OCI-LY1 (cell line): ENCODE measurements around the gene CITED2.
"Not testable (repeated sequence)": the region's sequence is repeated elsewhere in the genome, so short reads cannot be mapped to it uniquely, and the experiment has no call there.

Experiments used
- H2AFZ ChIP-seq: fragments of 200-600 bp; sonication (generic), shearing (Covaris generic); 2 replicates; pipeline ENCODE4 v1.6.0; 2014; ENCODE audit warnings: antibody characterized with exemption, mild to moderate bottlenecking, low read length
- H3F3A ChIP-seq: fragments of 200-600 bp; sonication (generic), shearing (Covaris generic); 2 replicates; pipeline ENCODE4 v1.6.0; 2014; ENCODE audit warnings: mild to moderate bottlenecking, antibody characterized with exemption, low read length, moderate library complexity; ENCODE audit not compliant: insufficient read depth
- H3K27ac ChIP-seq: fragments of 200-600 bp; sonication (generic); 2 replicates; pipeline ENCODE4 v1.5.1; 2014; ENCODE audit warnings: low read length, mixed run types, mild to moderate bottlenecking, low read depth; ENCODE audit not compliant: poor library complexity, severe bottlenecking
- H3K27me3 ChIP-seq: fragments of 200-600 bp; sonication (generic); 2 replicates; pipeline ENCODE4 v1.6.0; 2014; ENCODE audit warnings: antibody characterized with exemption, mild to moderate bottlenecking, low read length, moderate library complexity; ENCODE audit not compliant: insufficient read depth
- H3K36me3 ChIP-seq: fragments of 200-600 bp; sonication (generic); 2 replicates; pipeline ENCODE4 v1.6.1; 2014; ENCODE audit warnings: mild to moderate bottlenecking, antibody characterized with exemption, low read length, moderate library complexity, mixed read lengths; ENCODE audit not compliant: insufficient read depth
- H3K4me1 ChIP-seq: fragments of 200-600 bp; sonication (generic); 2 replicates; pipeline ENCODE4 v1.5.1; 2014; ENCODE audit warnings: mild to moderate bottlenecking, low read length, moderate library complexity; ENCODE audit not compliant: insufficient read depth, severe bottlenecking
- H3K4me2 ChIP-seq: fragments of 200-600 bp; sonication (generic), shearing (Covaris generic); 2 replicates; pipeline ENCODE4 v1.6.1; 2014; ENCODE audit warnings: low read length
- H3K4me3 ChIP-seq: fragments of 200-600 bp; sonication (generic); 2 replicates; pipeline ENCODE4 v1.5.1; 2014; ENCODE audit warnings: low read length, low read depth, mild to moderate bottlenecking, mixed read lengths; ENCODE audit not compliant: poor library complexity, severe bottlenecking
- H3K79me2 ChIP-seq: fragments of 200-600 bp; shearing (Covaris generic); 2 replicates; pipeline ENCODE4 v1.6.1; 2016; ENCODE audit warnings: mixed run types, low read length, mixed read lengths; ENCODE audit not compliant: insufficient read depth
- H3K9ac ChIP-seq: fragments of 200-600 bp; sonication (generic), shearing (Covaris generic); 2 replicates; pipeline ENCODE4 v1.6.1; 2014; ENCODE audit warnings: mild to moderate bottlenecking, low read length, mixed read lengths
- H3K9me2 ChIP-seq: fragments of 200-600 bp; sonication (generic), shearing (Covaris generic); 2 replicates; pipeline ENCODE4 v1.6.1; 2014; ENCODE audit warnings: low read depth, mild to moderate bottlenecking, low read length, mixed read lengths
- H3K9me3 ChIP-seq: fragments of 200-600 bp; shearing (Covaris generic); 2 replicates; pipeline ENCODE4 v1.6.1; 2014; ENCODE audit warnings: low read length, mixed read lengths
- H4K20me1 ChIP-seq: fragments of 200-600 bp; sonication (generic), shearing (Covaris generic); 2 replicates; pipeline ENCODE4 v1.6.0; 2016; ENCODE audit warnings: mild to moderate bottlenecking, low read length; ENCODE audit not compliant: insufficient read depth
- CTCF ChIP-seq: fragments of 200-600 bp; sonication (generic), shearing (Covaris generic); IDR thresholded peaks from 2 replicates; pipeline ENCODE4 v1.5.1; 2017; ENCODE audit warnings: mild to moderate bottlenecking, antibody characterized with exemption, low read length, moderate library complexity, mixed read lengths
- EZH2 ChIP-seq: fragments of 200-600 bp; sonication (generic), shearing (Covaris generic); IDR thresholded peaks from 2 replicates; pipeline ENCODE4 v1.8.0; 2017; ENCODE audit warnings: borderline replicate concordance, mixed run types, mild to moderate bottlenecking, antibody characterized with exemption, low read length, moderate library complexity, mixed read lengths

Gene CITED2

GRCh38 chr6:139418481-139419132 is 44.2 kb upstream of the CITED2 start:
- H2AFZ ChIP-seq = no peak overlapping the region

GRCh38 chr6:139416146-139416545 is 41.7 kb upstream of the CITED2 start:
- Histone ChIP-seq H3K4me3 (no peak overlapping the region), H3K9me2 (no peaks in the 10 kb centered on the region), H3K4me1 (no peaks in the 10 kb centered on the region), H3K4me2 (no peak overlapping the region), H3K9ac (no peak overlapping the region), H3K36me3 (no peaks in the 10 kb centered on the region), H3K9me3 (no peaks in the 10 kb centered on the region), H3K27me3 (no peaks in the 10 kb centered on the region), H4K20me1 (no peaks in the 10 kb centered on the region), H3K79me2 (no peaks in the 10 kb centered on the region), H3K27ac (no peak overlapping the region), H3F3A (no peaks in the 10 kb centered on the region), H2AFZ (no peak overlapping the region)
- TF ChIP-seq CTCF = no peak
- TF ChIP-seq EZH2 = no peak

More at GRCh38 chr6:139418481-139419132, 44.2 kb upstream of the CITED2 start:
- Histone ChIP-seq H3K9ac (no peak overlapping the region), H3K4me1 (no peaks in the 10 kb centered on the region), H4K20me1 (no peaks in the 10 kb centered on the region), H3K9me3 (no peaks in the 10 kb centered on the region), H3K9me2 (no peaks in the 10 kb centered on the region), H3K79me2 (no peaks in the 10 kb centered on the region), H3F3A (no peaks in the 10 kb centered on the region), H3K4me2 (no peak overlapping the region), H3K4me3 (no peak overlapping the region), H3K36me3 (no peaks in the 10 kb centered on the region), H3K27ac (no peak overlapping the region), H3K27me3 (no peaks in the 10 kb centered on the region)
- TF ChIP-seq EZH2 = no peak
- no peak for TF ChIP-seq CTCF

- Histone ChIP-seq H3K9me3 (no peaks in the 10 kb centered on the region), H3K4me1 (no peaks in the 10 kb centered on the region), H3K27me3 (no peaks in the 10 kb centered on the region)
Observed at GRCh38 chr6:139415365-139415764, 40.9 kb upstream of the CITED2 start.

GRCh38 chr6:139412103-139412502 is 37.7 kb upstream of the CITED2 start:
- not testable (repeated sequence) for H2AFZ ChIP-seq, H4K20me1 ChIP-seq, H3K27ac ChIP-seq, H3K4me3 ChIP-seq, H3K9me2 ChIP-seq, H3K4me1 ChIP-seq, H3K27me3 ChIP-seq, H3K36me3 ChIP-seq, H3K9ac ChIP-seq, H3F3A ChIP-seq, H3K4me2 ChIP-seq, H3K79me2 ChIP-seq, H3K9me3 ChIP-seq

More at GRCh38 chr6:139415365-139415764, 40.9 kb upstream of the CITED2 start:
- Histone ChIP-seq H3F3A (no peaks in the 10 kb centered on the region), H3K9ac (no peak overlapping the region), H3K4me2 (no peak overlapping the region), H3K4me3 (no peak overlapping the region), H3K27ac (no peak overlapping the region), H3K9me2 (no peaks in the 10 kb centered on the region), H4K20me1 (no peaks in the 10 kb centered on the region), H2AFZ (no peak overlapping the region), H3K79me2 (no peaks in the 10 kb centered on the region), H3K36me3 (no peaks in the 10 kb centered on the region)
- TF ChIP-seq CTCF = no peak
- TF ChIP-seq EZH2 = no peak
